Measurements from ENCODE around the gene SLC6A11. TPM values are rescaled to one million over a fixed set of nuclear protein-coding genes. Genes with fewer than 3 reads are reported as not detected.

The SLC6A11 gene
- total RNA-seq, 1 donor from 2014 or later, result 2.7 TPM

DNA sequence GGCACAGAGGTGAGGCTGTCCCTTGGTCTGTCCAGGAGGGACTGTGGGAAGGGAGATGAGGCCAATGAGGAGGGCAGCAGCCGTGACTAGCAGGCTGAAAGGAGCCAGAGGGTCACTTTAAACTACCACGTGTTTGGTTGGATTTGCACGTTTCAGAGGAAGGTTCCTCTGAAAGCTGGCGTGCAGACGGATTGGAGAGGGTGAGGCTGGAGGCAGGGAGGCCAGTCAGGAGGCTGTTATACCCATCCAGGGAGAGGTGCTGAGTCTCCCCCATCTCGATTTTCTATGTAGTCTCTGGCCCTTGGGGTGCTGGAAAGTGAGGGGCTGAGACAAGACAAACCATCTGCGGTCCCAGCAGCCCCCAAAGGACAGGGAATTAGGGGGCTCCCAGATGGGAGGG lies 116.6 kb downstream of the SLC6A11 start:
- no peak overlapping the region for H3K27ac Mint-ChIP-seq
- TF ChIP-seq, protein P1, sequence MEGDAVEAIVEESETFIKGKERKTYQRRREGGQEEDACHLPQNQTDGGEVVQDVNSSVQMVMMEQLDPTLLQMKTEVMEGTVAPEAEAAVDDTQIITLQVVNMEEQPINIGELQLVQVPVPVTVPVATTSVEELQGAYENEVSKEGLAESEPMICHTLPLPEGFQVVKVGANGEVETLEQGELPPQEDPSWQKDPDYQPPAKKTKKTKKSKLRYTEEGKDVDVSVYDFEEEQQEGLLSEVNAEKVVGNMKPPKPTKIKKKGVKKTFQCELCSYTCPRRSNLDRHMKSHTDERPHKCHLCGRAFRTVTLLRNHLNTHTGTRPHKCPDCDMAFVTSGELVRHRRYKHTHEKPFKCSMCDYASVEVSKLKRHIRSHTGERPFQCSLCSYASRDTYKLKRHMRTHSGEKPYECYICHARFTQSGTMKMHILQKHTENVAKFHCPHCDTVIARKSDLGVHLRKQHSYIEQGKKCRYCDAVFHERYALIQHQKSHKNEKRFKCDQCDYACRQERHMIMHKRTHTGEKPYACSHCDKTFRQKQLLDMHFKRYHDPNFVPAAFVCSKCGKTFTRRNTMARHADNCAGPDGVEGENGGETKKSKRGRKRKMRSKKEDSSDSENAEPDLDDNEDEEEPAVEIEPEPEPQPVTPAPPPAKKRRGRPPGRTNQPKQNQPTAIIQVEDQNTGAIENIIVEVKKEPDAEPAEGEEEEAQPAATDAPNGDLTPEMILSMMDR (IDR thresholded peaks at IDR 0.05; ENCODE audit: unreplicated experiment), result no peak
- peaks cover 3% of the 10 kb centered on the region for H3K4me1 Mint-ChIP-seq
- DNase-seq (ENCODE audit: low spot score in 2 of 2, unreplicated experiment in 2 of 2), result peak in 1 of 2 experiments; percentile 5
- H3K36me3 Mint-ChIP-seq, result no peaks in the 10 kb centered on the region
- peaks cover 48% of the 10 kb centered on the region for H3K27me3 Mint-ChIP-seq (ENCODE audit: low read depth)
- no peak overlapping the region for H3K4me3 Mint-ChIP-seq
- no peaks in the 10 kb centered on the region for H3K9me3 Mint-ChIP-seq

DNA sequence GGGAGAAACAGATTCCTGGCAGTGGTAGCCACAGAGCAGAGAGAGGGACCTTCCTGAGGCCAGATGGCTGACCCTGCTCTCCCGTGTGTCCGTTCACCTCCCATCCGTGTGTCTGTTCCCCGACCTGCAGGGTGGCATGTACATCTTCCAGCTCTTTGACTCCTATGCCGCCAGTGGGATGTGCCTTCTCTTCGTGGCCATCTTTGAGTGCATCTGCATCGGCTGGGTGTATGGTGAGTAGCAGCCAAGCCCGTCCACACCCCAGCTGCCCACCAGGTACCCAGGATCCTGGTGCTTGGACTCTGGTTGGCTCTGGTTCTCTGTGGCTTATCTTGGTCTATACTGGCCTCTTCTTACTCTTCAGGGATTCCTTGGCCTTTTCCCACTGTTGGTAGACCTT lies 117.0 kb downstream of the SLC6A11 start:
- Mint-ChIP-seq H3K27me3 (ENCODE audit: low read depth) (peaks cover 51% of the 10 kb centered on the region), H3K4me3 (no peak overlapping the region), H3K9me3 (no peaks in the 10 kb centered on the region), H3K36me3 (no peaks in the 10 kb centered on the region), H3K4me1 (peaks cover 3% of the 10 kb centered on the region), H3K27ac (no peak overlapping the region)
- DNase-seq (ENCODE audit: low spot score in 2 of 2, unreplicated experiment in 2 of 2), result peak in 1 of 2 experiments; percentile 11
- TF ChIP-seq, protein P1 (IDR thresholded peaks at IDR 0.05; ENCODE audit: unreplicated experiment), result no peak

DNA sequence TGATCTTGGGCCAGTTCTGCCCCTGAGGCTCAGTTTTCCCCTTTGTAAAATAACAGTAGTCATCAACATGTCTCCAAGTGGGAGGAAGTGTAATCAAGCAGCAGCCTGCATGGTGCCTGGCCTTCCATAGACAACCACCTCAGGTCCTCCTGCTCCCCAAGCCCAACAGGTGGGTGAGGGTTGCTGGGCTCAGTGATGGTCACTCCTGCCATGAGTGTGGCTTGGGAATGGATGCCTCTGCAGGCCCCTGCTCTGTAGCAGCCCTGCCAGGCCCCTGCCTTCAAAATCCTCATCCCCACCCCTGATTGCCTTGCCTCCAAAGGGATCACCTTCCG lies 117.4 kb downstream of the SLC6A11 start:
- peaks cover 3% of the 10 kb centered on the region for H3K4me1 Mint-ChIP-seq
- no peak overlapping the region for H3K4me3 Mint-ChIP-seq
- H3K27ac Mint-ChIP-seq, result no peak overlapping the region
- peak in 1 of 2 experiments; percentile 3 for DNase-seq (ENCODE audit: low spot score in 2 of 2, unreplicated experiment in 2 of 2)
- TF ChIP-seq, protein P1 (IDR thresholded peaks at IDR 0.05; ENCODE audit: unreplicated experiment), result no peak
- no peaks in the 10 kb centered on the region for H3K36me3 Mint-ChIP-seq
- peaks cover 50% of the 10 kb centered on the region for H3K27me3 Mint-ChIP-seq (ENCODE audit: low read depth)
- H3K9me3 Mint-ChIP-seq, result no peaks in the 10 kb centered on the region

DNA sequence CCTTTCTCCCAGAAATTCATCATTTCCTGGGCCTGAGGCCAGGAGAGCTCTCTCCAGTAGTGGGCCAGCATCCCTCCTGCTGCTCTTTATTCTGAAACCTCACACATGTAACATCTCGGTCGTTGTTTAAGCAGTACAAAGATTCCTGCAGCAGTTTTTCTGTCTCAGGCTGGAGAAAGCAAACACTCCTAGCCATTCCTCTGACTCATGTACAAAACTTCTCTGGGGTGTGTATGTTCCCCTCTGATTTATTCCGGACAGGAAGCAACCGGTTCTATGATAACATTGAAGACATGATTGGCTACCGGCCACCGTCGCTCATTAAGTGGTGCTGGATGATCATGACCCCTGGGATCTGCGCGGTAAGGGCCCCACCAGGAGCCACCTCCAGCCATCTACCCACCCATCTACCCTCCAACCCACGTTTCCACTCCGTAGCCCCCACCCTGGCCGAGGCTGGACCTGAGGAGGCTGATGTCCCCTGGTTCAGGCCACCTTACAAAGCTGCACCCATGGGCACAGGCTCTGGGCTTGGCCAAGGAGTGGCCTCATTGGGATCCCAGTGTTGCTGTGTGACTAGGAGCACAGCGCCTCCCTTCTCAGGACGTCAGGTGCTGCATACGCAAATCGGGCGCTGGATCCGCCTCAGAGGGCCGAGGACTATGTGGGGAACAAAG lies 117.9 kb downstream of the SLC6A11 start:
- no peak for DNase-seq (ENCODE audit: low spot score in 2 of 2, unreplicated experiment in 2 of 2)
- Mint-ChIP-seq H3K4me3 (no peak overlapping the region), H3K27ac (no peak overlapping the region), H3K9me3 (no peaks in the 10 kb centered on the region), H3K27me3 (ENCODE audit: low read depth) (peaks cover 49% of the 10 kb centered on the region), H3K4me1 (no peaks in the 10 kb centered on the region), H3K36me3 (no peaks in the 10 kb centered on the region)
- TF ChIP-seq, protein P1 (IDR thresholded peaks at IDR 0.05; ENCODE audit: unreplicated experiment), result no peak

DNA sequence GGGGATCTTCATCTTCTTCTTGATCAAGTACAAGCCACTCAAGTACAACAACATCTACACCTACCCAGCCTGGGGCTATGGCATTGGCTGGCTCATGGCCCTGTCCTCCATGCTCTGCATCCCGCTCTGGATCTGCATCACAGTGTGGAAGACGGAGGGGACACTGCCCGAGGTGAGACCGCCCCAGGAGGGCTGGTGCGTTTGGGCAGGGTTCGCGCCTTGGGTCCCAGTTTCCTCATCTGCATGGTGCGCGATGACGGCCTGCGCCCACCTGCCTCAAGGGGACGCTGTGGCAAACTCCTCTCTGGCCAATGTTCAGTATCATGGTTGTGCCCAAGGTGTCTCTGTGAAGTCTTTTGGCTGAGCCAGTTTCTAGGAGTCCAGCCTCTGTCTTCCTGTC lies 119.0 kb downstream of the SLC6A11 start:
- H3K9me3 Mint-ChIP-seq, result no peaks in the 10 kb centered on the region
- H3K27ac Mint-ChIP-seq, result no peak overlapping the region

More for the DNA sequence above, 119.0 kb downstream of the SLC6A11 start:
- no peak overlapping the region for H3K4me3 Mint-ChIP-seq
- peaks cover 57% of the 10 kb centered on the region for H3K27me3 Mint-ChIP-seq (ENCODE audit: low read depth)
- H3K36me3 Mint-ChIP-seq, result no peaks in the 10 kb centered on the region
- TF ChIP-seq, protein P1 (IDR thresholded peaks at IDR 0.05; ENCODE audit: unreplicated experiment), result no peak
- H3K4me1 Mint-ChIP-seq, result no peaks in the 10 kb centered on the region
- no peak for DNase-seq (ENCODE audit: low spot score in 2 of 2, unreplicated experiment in 2 of 2)

All from mesothelial cell of epicardium (in vitro differentiated cells).